Sigmoid colon (tissue), 7 donors: Measurements from ENCODE around the gene FANCM. TPM values are rescaled to one million over a fixed set of nuclear protein-coding genes. Genes with fewer than 3 reads are reported as not detected.
A peak's percentile ranks its signal among the peaks of the same experiment; 100 is the strongest.
"Not testable (repeated sequence)": the region's sequence is repeated elsewhere in the genome, so short reads cannot be mapped to it uniquely, and the experiment has no call there.

Experiments
- DNase-seq: peaks from one replicate; pipeline ENCODE4 v3.0.0-alpha.2; 2019
- H3K27ac ChIP-seq, 4 donors: fragments of 200-600 bp; sonication (generic); one replicate each; pipeline ENCODE4 v1.5.1; 2016 to 2019; ENCODE audit warnings: mild to moderate bottlenecking in 1 of 4
- H3K27me3 ChIP-seq, 3 donors: fragments of 200-600 bp; sonication (generic); one replicate each; pipeline ENCODE4 v1.5.1; 2019; ENCODE audit warnings: mild to moderate bottlenecking in 1 of 3
- H3K36me3 ChIP-seq, 4 donors: fragments of 200-600 bp; sonication (generic); one replicate each; pipeline ENCODE4 v1.5.1; 2016 to 2019
- H3K4me1 ChIP-seq, 4 donors: fragments of 200-600 bp; sonication (generic); one replicate each; pipeline ENCODE4 v1.5.1; 2017 to 2019
- H3K4me3 ChIP-seq, 4 donors: fragments of 200-600 bp; sonication (generic); one replicate each; pipeline ENCODE4 v1.5.1; 2017 to 2019; ENCODE audit warnings: mild to moderate bottlenecking in 2 of 4, moderate library complexity in 1 of 4
- H3K9me3 ChIP-seq, 4 donors: fragments of 200-600 bp in 3 of 4; sonication (generic) in 3 of 4; one replicate each; pipeline versions ENCODE4 v1.5.1 to v1.6.1; 2013 to 2019
- CTCF ChIP-seq, 4 experiments: fragments of 450-650 bp in 3 of 4; fragments of 200-600 bp in 1 of 4; IDR thresholded peaks; one replicate each; pipeline ENCODE4 v1.5.1; 2016 to 2019; ENCODE audit warnings: antibody characterized with exemption in 4 of 4, mild to moderate bottlenecking in 3 of 4, moderate library complexity in 2 of 4
- EP300 ChIP-seq, 4 donors: sonication (generic); formaldehyde crosslinking; IDR thresholded peaks; one replicate each; pipeline ENCODE4 v1.6.1; 2017; ENCODE audit warnings: antibody characterized with exemption in 4 of 4
- POLR2A ChIP-seq, 2 donors: fragments of 450-650 bp; IDR thresholded peaks; one replicate each; pipeline ENCODE4 v1.6.1; 2016; ENCODE audit warnings: antibody characterized with exemption in 2 of 2, mild to moderate bottlenecking in 2 of 2, moderate library complexity in 2 of 2
- POLR2AphosphoS5 ChIP-seq, 4 donors: sonication (generic); formaldehyde crosslinking; IDR thresholded peaks; one replicate each; pipeline ENCODE4 v1.6.1; 2017; ENCODE audit warnings: antibody characterized with exemption in 4 of 4
- WGBS, 2 donors: extraction: QIAGEN DNeasy Blood & Tissue Kit; methylation state at CpG; one replicate each; pipeline ENCODE4 v1.1.7; 2013; 5-methylcytosine and 5-hydroxymethylcytosine counted together
- intact Hi-C: fragments of 100-400 bp; cut with DNase I; formaldehyde crosslinking; loops from one replicate; pipeline ENCODE4 v1.15.1; 2023
- polyA plus RNA-seq, 3 donors: library from polyadenylated mRNA; stranded (reverse); fragments of 200-250 nt; gene quantifications; one replicate each; pipeline ENCODE4 v1.2.3, GENCODE V29; 2013
- total RNA-seq, 4 donors: library from RNA; depleted of rRNA; stranded (reverse); fragments of >200 nt; gene quantifications; one replicate each; pipeline ENCODE4 v1.1.0, GENCODE V29; 2016
- donor health status: healthy with polysubstance abuse.
- donor health status: Bipolar disorder and iron deficiency.
- donor health status: healthy.

Gene FANCM
- total and polyA plus RNA-seq, 7 donors, result 0.46 to 6.8 (median 2.8) TPM

DNA sequence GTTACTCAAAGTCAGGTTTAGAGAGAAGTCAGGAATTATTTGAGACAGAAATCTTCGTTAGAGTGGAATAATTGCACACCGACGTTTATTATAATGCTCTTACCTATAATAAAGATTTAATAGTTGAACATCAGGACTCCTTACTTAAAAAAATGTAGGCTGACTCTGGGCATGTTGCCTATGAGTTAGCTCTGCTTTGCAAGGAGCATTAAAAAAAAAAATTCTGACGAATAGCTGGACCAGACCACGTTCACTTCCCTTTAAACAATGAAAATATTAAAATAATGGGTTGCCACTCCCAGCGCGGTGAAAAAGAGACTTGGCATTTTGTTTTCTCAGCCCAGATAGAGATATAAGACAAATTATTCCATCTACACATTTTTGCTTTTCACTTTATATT is 574 bp upstream of the FANCM start:
- no peaks in the 10 kb centered on the region for H3K36me3 ChIP-seq
- H3K27me3 ChIP-seq, result no peaks in the 10 kb centered on the region
- no peaks in the 10 kb centered on the region for H3K9me3 ChIP-seq
- intact Hi-C loops, result loop anchor here (2.0 to 5.0 kb wide), 5 partner anchors 50 to 238 kb away; partner anchors contain the start of genes MIS18BP1 and PRPF39
- peak overlapping the region; percentile 86 to 89 (median 88) for H3K27ac ChIP-seq
- no peak for DNase-seq
- 0% methylated on average over 7 of the region's 7 CpGs for WGBS, 2 donors
- peaks cover 0 to 31% (median 18%) of the 10 kb centered on the region in 4 donors for H3K4me1 ChIP-seq
- peak overlapping the region; percentile 66 to 76 (median 72) for H3K4me3 ChIP-seq
- TF ChIP-seq POLR2AphosphoS5 (IDR thresholded peaks at IDR 0.05) (no peak), CTCF (IDR thresholded peaks at IDR 0.05) (no peak), EP300 (IDR thresholded peaks at IDR 0.05) (no peak), POLR2A (IDR thresholded peaks at IDR 0.05) (no peak)

GRCh38 chr14:45136399-45136798 is 669 bp downstream of the FANCM start:
- Histone ChIP-seq H3K36me3 (no peaks in the 10 kb centered on the region), H3K4me3 (peak overlapping the region; percentile 66 to 76 (median 72)), H3K9me3 (no peaks in the 10 kb centered on the region), H3K27ac (peak overlapping the region; percentile 86 to 89 (median 88)), H3K4me1 (peaks cover 0 to 31% (median 18%) of the 10 kb centered on the region in 4 donors), H3K27me3 (no peaks in the 10 kb centered on the region)
- no peak for TF ChIP-seq EP300 (IDR thresholded peaks at IDR 0.05)
- WGBS, 2 donors, result 1% methylated on average over 7 of the region's 7 CpGs
- DNase-seq, result no peak
- intact Hi-C loops, result loop anchor here (5.0 kb wide), 2 partner anchors 116 to 131 kb away; partner anchors contain the start of gene MIS18BP1

DNA sequence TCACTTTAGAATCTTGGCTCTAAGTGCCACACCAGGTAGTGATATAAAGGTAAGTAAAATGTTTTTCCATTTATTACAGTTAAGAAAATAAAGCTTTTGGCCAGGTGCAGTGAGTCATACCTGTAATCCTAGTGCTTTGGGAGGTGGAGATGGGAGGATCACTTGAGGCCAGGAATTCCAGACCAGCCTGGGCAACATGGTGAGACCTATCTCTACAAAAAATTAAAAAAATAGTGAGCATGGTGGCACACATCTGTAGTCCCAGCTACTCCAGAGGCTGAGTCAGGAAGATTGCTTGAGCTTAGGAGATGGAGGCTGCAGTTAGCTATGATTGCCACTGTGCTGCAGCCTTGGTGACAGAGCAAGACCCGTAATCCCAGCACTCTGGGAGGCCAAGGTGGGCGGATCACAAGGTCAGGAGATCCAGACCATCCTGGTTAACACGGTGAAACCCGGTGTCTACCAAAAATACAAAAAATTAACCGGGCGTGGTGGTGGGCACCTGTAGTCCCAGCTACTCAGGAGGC is 5.0 kb downstream of the FANCM start:
- no peaks in the 10 kb centered on the region for H3K36me3 ChIP-seq
- H3K4me3 ChIP-seq, result no peak overlapping the region
- H3K4me1 ChIP-seq, result peaks cover 0 to 21% (median 15%) of the 10 kb centered on the region in 4 donors
- WGBS, 2 donors, result 97 to 98% methylated on average over 6 of the region's 6 CpGs
- no peak overlapping the region for H3K27ac ChIP-seq
- H3K27me3 ChIP-seq, result no peaks in the 10 kb centered on the region
- intact Hi-C loops, result no loop called here
- TF ChIP-seq CTCF (IDR thresholded peaks at IDR 0.05), result no peak
- DNase-seq, result no peak
- no peaks in the 10 kb centered on the region for H3K9me3 ChIP-seq

DNA sequence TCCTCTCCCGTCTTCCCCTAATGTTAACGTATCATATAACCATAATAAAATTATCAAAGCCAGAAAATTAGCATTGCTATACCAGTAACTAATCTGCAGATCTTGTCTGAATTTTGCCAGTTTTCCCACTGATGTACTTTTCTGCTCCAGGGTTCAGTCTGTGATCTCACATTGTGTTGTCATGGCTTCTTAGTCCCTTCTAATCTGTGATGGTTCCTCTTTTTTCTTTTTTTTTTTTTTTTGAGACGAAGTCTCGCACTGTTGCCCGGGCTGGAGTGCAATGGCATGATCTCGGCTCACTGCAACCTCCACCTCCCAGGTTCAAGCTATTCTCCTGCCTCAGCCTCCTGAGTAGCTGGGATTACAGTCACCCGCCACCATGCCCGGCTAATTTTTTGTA is 6.4 kb downstream of the FANCM start:
- H3K36me3 ChIP-seq, H3K4me1 ChIP-seq, H3K9me3 ChIP-seq, H3K27me3 ChIP-seq, H3K4me3 ChIP-seq, H3K27ac ChIP-seq, DNase-seq, intact Hi-C loops: not testable (repeated sequence)
- 88 to 92% methylated on average over 8 of the region's 8 CpGs for WGBS, 2 donors

GRCh38 chr14:45144658-45145057 is 8.9 kb downstream of the FANCM start:
- Histone ChIP-seq H3K27me3 (no peaks in the 10 kb centered on the region), H3K4me3 (no peak overlapping the region), H3K9me3 (no peaks in the 10 kb centered on the region), H3K27ac (no peak overlapping the region), H3K4me1 (no peaks in the 10 kb centered on the region), H3K36me3 (no peaks in the 10 kb centered on the region)
- no peak for TF ChIP-seq EP300 (IDR thresholded peaks at IDR 0.05)
- no peak for TF ChIP-seq CTCF (IDR thresholded peaks at IDR 0.05)
- TF ChIP-seq POLR2AphosphoS5 (IDR thresholded peaks at IDR 0.05), result no peak
- TF ChIP-seq POLR2A (IDR thresholded peaks at IDR 0.05), result no peak
- no peak for DNase-seq
- intact Hi-C loops, result no loop called here

- 83 to 91% methylated on average over 3 of the region's 3 CpGs for WGBS, 2 donors
- H3K4me3 ChIP-seq, result no peak overlapping the region
- no peak overlapping the region for H3K27ac ChIP-seq
- intact Hi-C loops, result no loop called here
- H3K27me3 ChIP-seq, result no peaks in the 10 kb centered on the region
- H3K9me3 ChIP-seq, result no peaks in the 10 kb centered on the region
- no peaks in the 10 kb centered on the region for H3K4me1 ChIP-seq
- no peak for DNase-seq
- TF ChIP-seq POLR2A (IDR thresholded peaks at IDR 0.05), result no peak
- H3K36me3 ChIP-seq, result peaks cover 0 to 1% (median 0%) of the 10 kb centered on the region in 4 donors
Measured at GRCh38 chr14:45145214-45145613, 9.5 kb downstream of the FANCM start.
